Measurements from ENCODE around the gene TCF3.

Gene TCF3

GRCh38 chr19:1580382-1580781 is 72.0 kb downstream of the TCF3 start:
- Histone ChIP-seq H3K79me2 (ENCODE audit: insufficient read depth, low read length) (peaks cover 23% of the 10 kb centered on the region), H3K4me1 (ENCODE audit: insufficient read depth, low read length) (no peaks in the 10 kb centered on the region), H3K9ac (ENCODE audit: low read depth, low read length) (no peak overlapping the region), H3K27me3 (ENCODE audit: insufficient read depth, low read length, poor library complexity) (no peaks in the 10 kb centered on the region), H3K9me3 (ENCODE audit: insufficient read depth, low read length, severe bottlenecking) (no peaks in the 10 kb centered on the region), H3K4me2 (ENCODE audit: insufficient read depth, low read length) (no peak overlapping the region), H3K4me3 (ENCODE audit: low read depth in 1 of 2, low read length in 2 of 2) (no peak overlapping the region), H2AFZ (ENCODE audit: low read depth, low read length) (no peak overlapping the region), H3K36me3 (ENCODE audit: insufficient read depth, low read length) (peaks cover 97% of the 10 kb centered on the region), H4K20me1 (ENCODE audit: insufficient read depth, low read length) (peaks cover 64% of the 10 kb centered on the region), H3K27ac (ENCODE audit: low read length) (no peak overlapping the region)
- ATAC-seq (ENCODE audit: insufficient read depth, low read depth) = no peak
- TF ChIP-seq EZH2 (IDR thresholded peaks at IDR 0.05; ENCODE audit: borderline replicate concordance, low read depth, low read length, severe bottlenecking) (no peak), CTCF (IDR thresholded peaks at IDR 0.05; ENCODE audit: borderline replicate concordance, extremely low read depth, low read length, poor library complexity, severe bottlenecking) (no peak)
- DNase-seq = no peak

GRCh38 chr19:1579222-1579621 is 73.2 kb downstream of the TCF3 start:
- Histone ChIP-seq H3K27me3 (ENCODE audit: insufficient read depth, low read length, poor library complexity) (no peaks in the 10 kb centered on the region), H3K4me1 (ENCODE audit: insufficient read depth, low read length) (no peaks in the 10 kb centered on the region), H3K36me3 (ENCODE audit: insufficient read depth, low read length) (peaks cover 86% of the 10 kb centered on the region), H3K4me2 (ENCODE audit: insufficient read depth, low read length) (no peak overlapping the region), H3K79me2 (ENCODE audit: insufficient read depth, low read length) (peaks cover 14% of the 10 kb centered on the region), H3K9ac (ENCODE audit: low read depth, low read length) (no peak overlapping the region), H2AFZ (ENCODE audit: low read depth, low read length) (no peak overlapping the region), H3K9me3 (ENCODE audit: insufficient read depth, low read length, severe bottlenecking) (no peaks in the 10 kb centered on the region), H3K4me3 (ENCODE audit: low read depth in 1 of 2, low read length in 2 of 2) (no peak overlapping the region), H4K20me1 (ENCODE audit: insufficient read depth, low read length) (peaks cover 61% of the 10 kb centered on the region), H3K27ac (ENCODE audit: low read length) (no peak overlapping the region)
- no peak for TF ChIP-seq CTCF (IDR thresholded peaks at IDR 0.05; ENCODE audit: borderline replicate concordance, extremely low read depth, low read length, poor library complexity, severe bottlenecking)
- TF ChIP-seq EZH2 (IDR thresholded peaks at IDR 0.05; ENCODE audit: borderline replicate concordance, low read depth, low read length, severe bottlenecking) = no peak
- ATAC-seq (ENCODE audit: insufficient read depth, low read depth) = no peak
- no peak for DNase-seq

DNA sequence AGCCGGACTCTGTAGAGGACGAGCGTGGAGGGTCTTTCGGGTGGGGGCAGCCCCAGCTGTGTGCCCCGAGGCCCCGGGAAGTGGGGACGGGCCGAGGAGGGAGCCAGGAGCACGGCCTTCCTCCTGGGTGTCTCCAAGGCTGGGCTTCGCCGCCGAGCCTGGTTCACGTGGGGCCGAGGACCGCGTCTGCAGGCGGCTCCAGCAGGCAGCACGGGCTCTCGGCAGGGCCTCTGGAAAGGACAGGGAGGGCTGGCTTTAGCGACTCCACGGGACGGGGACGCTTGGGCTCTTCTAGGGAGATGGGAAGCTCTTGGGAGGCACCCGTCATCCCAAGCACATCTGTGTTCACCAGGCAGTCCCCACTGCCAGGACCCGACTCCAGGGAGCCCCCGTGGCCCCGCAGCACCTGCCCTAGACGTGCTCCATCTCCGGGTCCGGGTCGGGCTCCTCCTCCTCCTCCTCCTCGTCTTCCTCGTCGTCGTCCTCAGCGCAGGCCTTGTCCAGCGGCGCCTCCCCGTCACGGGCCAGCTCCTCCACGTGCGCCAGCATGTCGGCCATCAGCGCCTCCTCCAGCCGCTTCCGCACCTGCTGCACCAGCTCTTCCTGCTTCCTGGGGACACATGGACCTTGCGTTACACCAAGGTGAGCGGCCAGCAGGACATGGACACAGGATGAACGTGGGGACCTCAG is 74.3 kb downstream of the TCF3 start:
- ATAC-seq (ENCODE audit: insufficient read depth, low read depth) (no peak), DNase-seq (no peak)
- no peaks in the 10 kb centered on the region for H3K27me3 ChIP-seq (ENCODE audit: insufficient read depth, low read length, poor library complexity)
- no peaks in the 10 kb centered on the region for H3K4me1 ChIP-seq (ENCODE audit: insufficient read depth, low read length)
- TF ChIP-seq CTCF (IDR thresholded peaks at IDR 0.05; ENCODE audit: borderline replicate concordance, extremely low read depth, low read length, poor library complexity, severe bottlenecking) = no peak
- no peak for TF ChIP-seq EZH2 (IDR thresholded peaks at IDR 0.05; ENCODE audit: borderline replicate concordance, low read depth, low read length, severe bottlenecking)
- H2AFZ ChIP-seq (ENCODE audit: low read depth, low read length) = no peak overlapping the region
- no peak overlapping the region for H3K27ac ChIP-seq (ENCODE audit: low read length)
- H3K9me3 ChIP-seq (ENCODE audit: insufficient read depth, low read length, severe bottlenecking) = no peaks in the 10 kb centered on the region
- H3K79me2 ChIP-seq (ENCODE audit: insufficient read depth, low read length) = peaks cover 4% of the 10 kb centered on the region; the same call in 1 of the 2 replicates
- H4K20me1 ChIP-seq (ENCODE audit: insufficient read depth, low read length) = peaks cover 58% of the 10 kb centered on the region
- no peak overlapping the region for H3K9ac ChIP-seq (ENCODE audit: low read depth, low read length)
- H3K4me3 ChIP-seq (ENCODE audit: low read depth in 1 of 2, low read length in 2 of 2) = no peak overlapping the region
- H3K36me3 ChIP-seq (ENCODE audit: insufficient read depth, low read length) = peaks cover 74% of the 10 kb centered on the region
- no peak overlapping the region for H3K4me2 ChIP-seq (ENCODE audit: insufficient read depth, low read length)
